Breast epithelium (tissue), 3 donors: ENCODE data around the gene CPOX.

ENCODE experiments used
- CTCF ChIP-seq, 3 donors: fragments of 450-650 bp; IDR thresholded peaks; one replicate each; pipeline ENCODE4 v1.5.1; 2016 to 2017; ENCODE audit warnings: antibody characterized with exemption in 3 of 3, mild to moderate bottlenecking in 3 of 3, moderate library complexity in 3 of 3
- POLR2A ChIP-seq: fragments of 450-650 bp; IDR thresholded peaks from one replicate; pipeline ENCODE4 v1.6.1; 2016; ENCODE audit warnings: antibody characterized with exemption, mild to moderate bottlenecking, moderate library complexity
- POLR2AphosphoS5 ChIP-seq, 3 donors: sonication (generic); formaldehyde crosslinking; IDR thresholded peaks; one replicate each; pipeline ENCODE4 v1.6.1; 2017; ENCODE audit warnings: antibody characterized with exemption in 3 of 3

GRCh38 chr3:98542623-98543022, 50.8 kb downstream of the CPOX start:
- no peak for TF ChIP-seq CTCF (IDR thresholded peaks at IDR 0.05)
- TF ChIP-seq POLR2A: no peak
- no peak for TF ChIP-seq POLR2AphosphoS5 (IDR thresholded peaks at IDR 0.05)
